HG03432 (cell line): ENCODE results near the gene AADACL2.

Experiments used
- ATAC-seq: cut with Tn5 transposase; IDR thresholded peaks from one replicate; pipeline ENCODE4 v1.9.1; 2021; ENCODE audit warnings: mild to moderate bottlenecking, moderate library complexity; ENCODE audit not compliant: unreplicated experiment

The AADACL2 gene, protein sequence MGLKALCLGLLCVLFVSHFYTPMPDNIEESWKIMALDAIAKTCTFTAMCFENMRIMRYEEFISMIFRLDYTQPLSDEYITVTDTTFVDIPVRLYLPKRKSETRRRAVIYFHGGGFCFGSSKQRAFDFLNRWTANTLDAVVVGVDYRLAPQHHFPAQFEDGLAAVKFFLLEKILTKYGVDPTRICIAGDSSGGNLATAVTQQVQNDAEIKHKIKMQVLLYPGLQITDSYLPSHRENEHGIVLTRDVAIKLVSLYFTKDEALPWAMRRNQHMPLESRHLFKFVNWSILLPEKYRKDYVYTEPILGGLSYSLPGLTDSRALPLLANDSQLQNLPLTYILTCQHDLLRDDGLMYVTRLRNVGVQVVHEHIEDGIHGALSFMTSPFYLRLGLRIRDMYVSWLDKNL

DNA sequence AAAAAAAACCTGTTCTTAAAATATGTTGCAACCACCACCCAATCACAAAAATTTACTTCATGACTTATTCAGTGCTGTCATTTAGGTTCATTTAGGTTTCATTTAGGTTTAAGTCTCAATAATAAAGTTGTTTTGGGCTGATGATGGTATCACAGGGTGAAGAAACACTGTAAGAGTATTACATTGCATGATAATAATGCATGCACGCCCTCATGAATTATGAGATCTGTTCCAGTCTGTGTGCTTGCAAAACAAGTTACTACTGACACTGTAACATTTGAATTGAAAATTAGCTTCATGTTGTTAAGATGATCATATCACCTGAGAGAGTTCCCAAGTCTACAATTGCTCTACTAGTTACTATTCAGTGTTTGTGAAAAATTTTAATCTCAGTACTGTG is at the start of gene AADACL2:
Gene AADACL2, plus strand, starts transcription at position 315 of the 400 bp plus-strand sequence. CDS start 109 bp downstream, outside the sequence.
- ATAC-seq: no peak

DNA sequence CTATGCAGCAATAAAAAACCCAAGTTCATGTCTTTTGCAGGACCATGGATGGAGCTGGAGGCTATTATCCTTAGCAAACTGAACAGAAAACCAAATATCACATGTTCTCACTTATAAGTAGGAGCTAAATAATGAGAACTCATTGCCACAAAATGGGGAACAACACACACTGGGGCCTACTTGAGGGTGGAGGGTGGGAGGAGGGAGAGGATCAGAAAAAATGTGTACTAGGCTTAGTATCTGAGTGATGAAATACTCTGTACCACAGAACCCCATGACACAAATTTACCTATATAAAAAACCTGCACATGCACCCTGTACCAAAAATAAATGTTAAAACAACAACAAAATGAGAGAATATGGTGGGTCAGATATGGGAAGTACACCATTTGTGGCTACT is 49.6 kb upstream of the AADACL2 start:
- no peak for ATAC-seq

DNA sequence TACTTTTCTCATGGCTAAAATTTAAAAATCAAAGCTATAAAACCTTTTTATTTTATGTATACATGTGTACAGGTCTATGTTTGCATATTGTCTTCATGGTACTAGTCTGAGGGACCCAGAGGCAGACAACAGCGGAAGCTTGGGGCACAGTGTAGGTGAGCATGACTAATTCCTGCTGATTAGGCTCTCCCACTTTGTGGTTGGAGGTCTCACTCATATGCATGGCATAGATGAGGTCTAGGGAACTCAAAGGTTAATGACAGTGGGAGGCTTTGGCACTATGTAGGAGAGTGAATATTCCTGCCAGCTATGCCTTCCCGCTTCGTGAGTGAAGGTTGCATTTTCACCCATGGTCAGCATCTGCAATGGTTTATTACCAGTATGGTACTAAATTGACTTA is 47.5 kb upstream of the AADACL2 start:
- no peak for ATAC-seq

DNA sequence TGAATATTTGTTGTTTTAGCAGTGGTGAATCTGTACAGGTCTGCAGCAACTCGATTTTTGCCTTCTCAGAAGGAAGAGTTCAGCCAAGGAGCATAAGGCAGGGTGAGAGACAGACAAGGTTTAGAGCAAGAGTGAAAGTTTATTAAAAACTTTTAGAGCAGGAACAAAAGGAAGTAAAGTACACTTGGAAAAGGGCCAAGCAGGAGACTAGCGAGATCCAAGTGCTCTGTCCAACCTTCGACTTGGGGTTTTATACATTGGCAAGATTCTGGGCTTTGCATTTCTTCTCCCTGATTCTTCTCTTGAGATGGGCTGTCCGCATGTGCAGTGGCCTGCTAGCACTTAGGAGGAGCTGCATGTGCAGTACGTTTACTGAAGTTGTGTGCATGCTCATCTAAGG is 46.7 kb upstream of the AADACL2 start:
- ATAC-seq: no peak

DNA sequence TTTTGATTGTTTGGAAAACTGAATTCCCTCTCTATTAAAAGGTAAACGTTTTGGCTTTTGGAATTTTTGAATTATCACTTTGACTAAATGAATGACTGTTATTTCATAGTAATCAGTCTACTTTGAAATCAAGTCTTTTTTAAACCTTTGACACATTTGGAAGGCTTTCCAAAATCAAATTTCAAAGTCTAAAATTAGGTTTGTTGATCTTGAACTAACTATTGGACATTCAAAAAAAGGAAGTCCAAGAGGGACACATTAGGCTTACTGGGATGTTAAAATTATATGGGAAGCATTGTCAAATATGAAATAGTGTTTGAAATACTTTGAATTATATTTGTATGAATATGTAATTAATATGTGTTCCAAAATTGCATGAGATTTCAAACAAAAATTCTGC is 45.2 kb upstream of the AADACL2 start:
- ATAC-seq: no peak

DNA sequence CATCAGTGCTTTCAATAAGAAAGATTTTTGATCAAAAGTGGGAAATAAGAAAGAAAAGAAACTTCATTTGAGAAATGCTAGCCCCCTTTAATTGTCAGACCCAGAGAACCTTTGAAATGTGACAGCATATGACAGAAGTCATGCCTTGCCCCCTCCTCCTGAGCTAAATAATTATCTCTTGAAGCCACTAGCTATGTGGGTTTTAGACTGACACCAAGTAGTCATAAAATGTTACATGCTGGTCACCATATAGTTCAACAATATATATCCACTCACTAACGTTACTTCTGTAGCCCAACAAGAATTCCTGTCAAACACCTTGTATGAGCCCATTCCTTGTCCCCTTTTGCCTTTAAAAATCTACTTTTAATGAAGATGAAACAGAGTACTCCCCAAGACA is 43.1 kb upstream of the AADACL2 start:
- ATAC-seq: no peak

DNA sequence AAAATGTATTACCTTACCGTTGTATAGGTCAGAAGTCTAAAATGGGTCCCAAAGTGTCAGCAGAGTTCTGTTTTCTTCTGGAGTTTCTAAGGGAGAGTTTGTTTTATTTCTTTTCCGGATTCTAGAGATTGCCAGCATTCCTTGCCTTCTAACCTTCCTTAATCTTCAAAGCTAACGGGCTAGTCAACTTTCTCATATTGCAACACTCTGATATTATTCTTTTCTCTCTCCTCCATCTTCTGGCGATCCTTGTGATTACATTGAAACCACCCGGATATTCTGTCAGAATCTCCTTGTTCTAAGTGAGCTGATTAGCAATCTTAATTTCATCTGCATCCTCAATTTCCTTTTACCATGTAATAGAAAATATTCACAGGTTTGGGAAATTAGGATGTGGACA is 36.2 kb upstream of the AADACL2 start:
- no peak for ATAC-seq

DNA sequence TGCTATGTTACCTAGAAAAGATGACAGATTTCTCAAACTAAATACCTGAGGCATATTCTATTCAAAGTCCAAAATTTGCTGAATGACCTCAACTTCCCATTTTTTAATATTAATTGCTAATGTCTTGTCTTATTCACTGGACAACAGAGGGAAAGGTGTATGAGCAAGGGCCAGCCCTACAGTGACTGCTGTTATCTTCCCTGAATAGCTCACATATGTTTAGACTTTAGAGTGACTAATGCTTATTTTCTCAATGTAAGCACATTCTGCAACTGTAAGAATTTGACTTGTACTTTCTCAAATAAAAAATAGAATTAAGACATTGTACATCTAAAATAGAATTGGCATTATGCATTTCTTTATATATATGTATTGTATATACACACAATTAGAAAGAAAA is 26.5 kb upstream of the AADACL2 start:
- ATAC-seq: no peak

DNA sequence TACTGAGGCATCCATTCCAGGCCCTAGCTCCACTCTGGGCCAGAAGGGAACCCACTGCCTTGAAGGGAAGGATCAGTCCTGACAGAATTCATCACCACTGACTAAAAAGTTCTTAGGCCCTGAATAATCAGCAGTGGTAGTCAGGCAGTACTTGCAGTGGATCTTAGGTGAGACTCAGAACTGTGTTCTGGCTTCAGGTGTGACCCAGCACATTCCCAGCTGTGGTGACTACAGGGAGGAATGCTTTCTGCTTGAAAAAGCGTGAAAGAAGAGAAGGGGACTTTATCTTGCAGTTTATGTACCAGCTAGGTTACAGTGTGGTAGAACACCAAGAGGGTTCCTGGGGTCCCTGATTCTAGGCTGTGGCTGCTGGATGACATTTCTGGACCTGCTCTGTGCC is 24.9 kb upstream of the AADACL2 start:
- ATAC-seq: no peak

DNA sequence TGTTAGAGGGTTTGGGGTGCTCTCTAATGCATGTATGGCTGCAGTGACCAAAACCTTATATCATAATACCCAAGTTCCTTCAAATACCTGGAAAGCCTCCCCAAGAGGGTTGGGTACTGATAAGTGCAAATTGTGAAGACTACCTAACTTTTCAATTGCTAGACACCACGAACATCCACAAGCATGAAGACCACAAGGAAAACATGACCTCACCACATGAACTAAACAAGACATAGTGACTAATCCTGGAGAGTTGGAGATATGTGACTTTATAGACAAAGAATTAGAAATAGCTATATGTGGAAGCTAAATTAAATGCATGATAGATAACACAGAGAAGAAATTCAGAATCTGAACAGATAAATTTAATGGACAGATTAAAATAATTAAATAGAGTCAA is 23.9 kb upstream of the AADACL2 start:
- ATAC-seq: no peak

DNA sequence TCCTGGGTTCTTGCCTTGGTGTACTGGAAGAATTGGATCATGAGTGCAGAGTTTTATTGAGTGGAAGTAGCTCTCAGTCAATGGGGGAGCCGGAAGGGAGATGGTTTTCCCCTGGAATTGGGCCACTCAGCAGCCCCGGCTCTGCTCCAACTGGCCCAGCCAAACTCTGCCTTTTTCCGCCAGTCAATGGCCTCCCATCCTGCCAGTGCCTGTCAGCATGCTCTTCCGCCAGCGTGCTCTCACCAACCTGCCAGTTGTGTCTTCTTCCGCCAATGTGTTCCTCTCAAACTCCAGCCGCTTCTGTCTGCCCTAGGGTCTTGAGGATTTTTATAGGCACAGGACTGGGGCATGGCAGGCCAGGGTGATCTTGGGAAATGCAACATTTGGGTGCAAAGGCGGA is 12.4 kb upstream of the AADACL2 start:
- ATAC-seq: no peak

DNA sequence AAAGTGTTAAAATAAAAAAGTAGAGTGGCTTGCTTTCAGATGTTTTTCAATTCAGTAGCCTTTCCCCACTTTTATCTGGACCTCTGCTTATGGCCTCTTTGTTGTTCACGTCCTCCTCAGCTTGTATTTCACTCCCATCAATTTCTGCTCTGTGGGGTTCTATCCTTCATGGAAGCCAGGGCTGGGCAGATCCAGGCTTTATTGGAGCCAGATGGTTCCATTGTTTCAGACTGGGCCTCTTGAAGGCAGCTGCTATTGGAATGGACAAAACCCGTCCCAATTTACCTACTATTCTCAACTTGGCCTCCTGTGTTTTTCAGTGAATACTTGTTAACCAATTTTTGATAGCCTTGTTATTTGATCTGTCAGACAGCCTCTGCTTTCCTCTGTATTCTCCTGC is 10.9 kb upstream of the AADACL2 start:
- ATAC-seq: no peak

DNA sequence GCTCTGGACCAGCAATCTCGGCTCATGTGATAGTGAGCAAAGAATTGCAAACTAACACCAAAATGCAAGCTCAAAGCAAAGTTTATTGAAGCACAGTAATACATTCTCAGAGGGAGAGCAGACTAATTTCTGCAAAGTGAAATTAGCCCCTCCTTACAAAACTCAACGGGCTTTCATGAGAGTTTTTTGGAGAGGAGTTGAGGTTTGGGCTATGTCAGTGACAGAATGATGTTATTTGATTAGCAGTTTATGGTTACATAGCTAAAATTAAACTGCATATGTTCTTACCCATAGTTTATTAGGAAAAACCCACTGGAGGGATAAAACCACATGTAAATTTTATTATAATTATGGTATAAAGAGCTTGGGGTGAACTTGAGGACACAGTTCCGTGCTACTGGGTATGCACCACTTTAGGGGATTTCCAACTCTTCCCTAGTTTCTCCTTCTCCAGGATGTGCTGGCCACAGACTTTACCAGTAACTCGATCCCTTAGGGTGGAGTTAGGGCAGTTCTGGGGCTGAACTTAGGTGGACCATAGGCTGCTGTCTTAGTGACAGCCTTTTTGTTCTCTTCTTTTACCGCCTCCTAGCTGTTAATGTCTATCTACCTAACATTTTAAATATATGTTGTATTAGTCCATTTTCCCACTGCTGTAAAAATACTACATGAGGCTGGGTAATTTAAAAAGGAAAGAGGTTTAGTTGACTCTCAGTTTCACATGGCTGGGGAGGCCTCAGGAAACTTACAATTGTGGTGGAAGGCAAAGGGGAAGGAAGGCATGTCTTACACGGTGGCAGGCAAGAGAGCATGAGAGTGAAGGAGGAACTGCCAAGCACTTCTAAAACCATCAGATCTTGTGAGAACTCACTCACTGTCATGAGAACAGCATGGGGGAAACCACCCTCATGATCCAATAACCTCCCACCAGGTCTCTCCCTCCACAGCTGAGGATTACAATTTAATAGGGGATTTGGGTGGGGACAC is 8.9 kb upstream of the AADACL2 start:
- no peak for ATAC-seq

DNA sequence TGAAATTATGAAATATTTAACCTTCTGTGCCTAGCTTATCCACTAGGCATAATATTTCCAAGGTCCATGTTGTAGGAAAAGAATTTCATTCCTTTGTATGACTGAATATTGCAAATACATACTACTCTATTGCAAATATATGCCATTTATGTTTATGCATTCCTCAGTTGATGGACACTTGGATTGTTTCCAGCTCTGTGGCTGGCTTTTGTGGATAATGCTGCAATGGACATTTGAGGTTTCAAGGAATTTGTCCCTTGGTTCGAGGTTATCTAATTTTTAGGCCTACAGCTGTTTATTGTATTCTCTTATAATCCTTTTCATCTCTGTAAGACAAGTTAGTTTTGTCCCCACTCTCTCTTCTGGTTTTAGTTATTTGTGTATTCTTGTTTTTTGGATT is 7.7 kb upstream of the AADACL2 start:
- ATAC-seq: no peak

DNA sequence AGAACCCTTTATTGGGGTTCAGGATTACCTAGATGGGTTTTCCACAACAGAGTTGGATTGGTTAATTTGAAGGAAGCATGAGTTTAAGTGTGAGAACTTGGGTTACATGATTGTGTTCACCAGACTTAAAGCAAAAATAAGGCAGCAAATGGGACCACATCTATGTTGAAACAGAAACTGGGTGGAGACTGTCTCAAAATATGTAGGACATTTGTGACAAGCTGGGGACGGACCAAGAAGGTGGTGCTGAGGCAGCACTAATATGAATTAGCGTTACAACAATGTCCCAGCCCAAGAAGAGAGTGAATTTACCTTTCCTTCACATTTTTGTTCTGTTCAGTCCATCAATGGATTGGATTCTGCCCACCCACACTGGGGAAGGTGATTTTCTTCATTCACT is 866 bp upstream of the AADACL2 start:
- no peak for ATAC-seq

DNA sequence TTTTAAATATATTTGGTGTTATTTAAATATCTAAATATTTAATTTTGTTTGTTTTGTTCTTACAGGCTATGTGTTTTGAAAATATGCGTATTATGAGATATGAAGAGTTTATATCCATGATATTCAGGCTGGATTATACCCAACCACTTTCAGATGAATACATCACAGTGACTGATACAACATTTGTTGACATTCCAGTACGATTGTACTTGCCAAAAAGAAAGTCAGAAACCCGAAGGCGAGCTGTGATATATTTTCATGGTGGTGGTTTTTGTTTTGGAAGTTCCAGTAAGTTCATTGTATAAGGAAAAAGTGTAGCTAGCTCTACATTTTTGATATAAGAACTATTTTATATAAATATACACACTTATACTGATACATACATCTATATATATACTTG is 6.9 kb downstream of the AADACL2 start:
- no peak for ATAC-seq

DNA sequence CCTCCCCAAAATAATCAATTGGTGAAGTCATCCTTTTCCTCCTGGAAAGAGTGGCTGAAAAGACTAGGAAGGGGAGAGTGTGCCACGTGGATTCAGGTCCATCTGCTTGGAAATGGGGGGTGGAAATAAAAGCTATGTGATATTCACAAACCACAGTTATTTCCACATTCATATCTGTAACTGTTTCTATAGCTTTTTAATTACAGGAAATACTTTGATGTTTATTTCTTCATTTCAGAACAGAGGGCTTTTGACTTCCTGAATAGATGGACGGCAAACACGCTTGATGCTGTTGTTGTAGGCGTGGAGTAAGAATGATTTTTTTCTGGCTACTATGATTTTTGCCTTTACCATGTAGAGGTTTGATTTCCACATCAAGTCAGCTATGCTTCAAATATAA is 10.1 kb downstream of the AADACL2 start:
- no peak for ATAC-seq

DNA sequence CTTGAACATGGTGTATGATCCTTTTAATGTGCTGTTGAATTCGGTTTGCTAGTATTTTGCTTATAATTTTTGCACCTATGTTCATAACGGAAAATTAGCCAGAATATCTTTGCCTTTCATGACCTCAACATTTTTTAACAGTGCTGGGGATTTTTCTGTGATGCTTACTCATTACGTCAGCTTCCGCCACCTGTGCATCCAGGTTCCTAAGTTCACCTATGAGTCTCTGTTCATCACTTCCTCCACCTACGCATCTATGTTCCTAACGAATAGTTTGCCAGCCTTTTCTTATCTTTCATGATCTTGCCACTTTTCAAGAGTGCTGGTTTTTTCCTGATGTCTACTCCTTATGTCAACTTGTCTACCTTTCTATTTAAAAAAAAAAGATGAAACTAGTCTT is 16.5 kb downstream of the AADACL2 start:
- ATAC-seq: no peak

DNA sequence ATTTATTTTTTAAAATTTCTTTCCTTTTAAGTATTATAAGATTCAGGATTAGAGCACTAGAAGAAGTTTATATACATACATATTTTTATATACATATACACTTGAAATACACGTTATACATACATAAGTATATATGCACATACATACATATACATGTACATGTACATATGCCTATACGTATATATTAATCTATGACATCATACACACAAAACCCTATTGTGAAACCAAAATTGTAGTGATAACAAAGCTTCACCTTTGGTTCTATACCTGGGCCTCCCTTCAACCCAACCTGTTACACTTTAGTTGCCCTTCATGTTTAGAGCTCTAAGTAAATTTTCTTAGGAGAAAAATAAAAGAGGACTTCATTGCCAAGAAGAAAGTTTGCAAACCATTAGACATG is 17.0 kb downstream of the AADACL2 start:
- no peak for ATAC-seq

DNA sequence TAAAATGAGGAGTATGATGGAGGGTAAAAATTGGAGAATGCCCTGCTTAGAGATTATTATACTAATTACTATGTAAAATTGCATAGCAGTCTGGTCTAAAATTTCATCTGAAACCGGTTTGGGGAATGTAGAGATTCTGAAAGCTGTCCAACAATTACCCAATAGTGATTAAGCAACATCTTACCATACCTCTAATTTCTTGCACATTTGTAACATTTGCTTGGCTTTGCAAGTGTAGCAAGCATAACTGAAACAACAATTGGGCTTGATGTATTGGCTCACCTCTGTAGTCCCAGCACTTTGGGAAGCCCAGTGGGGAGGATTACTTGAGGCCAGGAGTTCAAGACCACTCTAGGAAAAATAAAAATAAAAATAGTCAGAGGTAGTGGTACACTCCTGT is 17.4 kb downstream of the AADACL2 start:
- ATAC-seq: no peak

DNA sequence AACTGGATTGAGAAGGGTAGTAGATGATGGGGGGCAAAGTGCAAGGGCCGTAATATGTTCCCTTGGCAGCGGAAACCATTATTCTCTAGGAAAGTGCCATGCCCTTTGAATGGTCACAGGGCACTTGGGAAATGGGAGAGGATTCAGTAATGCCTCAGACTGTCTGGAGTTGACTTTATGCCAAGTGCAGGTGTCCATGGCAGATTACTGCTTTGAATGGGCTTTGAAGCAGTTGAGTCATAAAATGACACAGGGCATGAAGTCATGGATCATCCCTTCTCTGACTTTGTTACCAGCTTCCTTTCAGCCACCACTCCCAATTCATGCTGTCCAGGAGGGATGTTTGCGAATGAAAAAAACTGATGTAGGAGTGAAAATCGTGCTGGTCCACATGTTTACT is 20.1 kb downstream of the AADACL2 start:
- ATAC-seq: no peak

DNA sequence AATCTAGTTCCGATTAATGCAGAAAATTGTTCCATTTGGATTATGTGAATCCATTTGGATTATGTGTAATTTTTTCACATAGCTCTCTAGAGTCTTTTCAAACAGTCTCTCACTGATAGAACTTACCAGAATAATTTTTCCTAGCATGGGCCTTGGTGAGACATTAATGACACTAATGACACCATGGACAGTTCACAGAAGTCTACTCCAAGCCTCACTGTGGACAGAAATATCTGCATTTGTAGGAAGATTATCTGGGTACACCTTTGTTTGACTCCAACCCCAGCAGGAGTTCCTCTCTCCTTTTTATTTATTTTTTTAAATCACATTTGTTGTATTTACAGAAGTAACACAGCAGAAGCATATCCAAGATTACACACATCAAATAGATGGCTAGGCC is 27.9 kb downstream of the AADACL2 start:
- ATAC-seq: no peak
